Measurements from ENCODE around the gene IMMP2L. TPM values are rescaled to one million over a fixed set of nuclear protein-coding genes. Genes with fewer than 3 reads are reported as not detected.

IMMP2L gene
- total and polyA plus RNA-seq, 2 of the 13 experiments (the other 11 are each of a cell fraction or from before 2014, with no cell fraction given), result 7.8 to 16.9 TPM

GRCh38 chr7:111561904-111562732, at the start of gene IMMP2L (continued):
- TF ChIP-seq HIC2 (CRISPR knock-in tag; IDR thresholded peaks at IDR 0.05; ENCODE audit: low read depth) (no peak), ZNF7 (CRISPR knock-in tag; IDR thresholded peaks at IDR 0.05) (no peak), ZBTB20 (CRISPR knock-in tag; IDR thresholded peaks at IDR 0.05; ENCODE audit: borderline replicate concordance, low read depth) (peak; percentile 34; the same call in 1 of the 2 replicates), MYC (CRISPR knock-in tag; IDR thresholded peaks at IDR 0.05; ENCODE audit: borderline replicate concordance) (peak; percentile 86; the same call in 1 of the 2 replicates), YEATS4 (CRISPR knock-in tag; IDR thresholded peaks at IDR 0.05; ENCODE audit: borderline replicate concordance) (peak; percentile 87), SNAPC4 (CRISPR knock-in tag; IDR thresholded peaks at IDR 0.05) (no peak; the same call in 1 of the 2 replicates), ZNF589 (CRISPR knock-in tag; conservative IDR thresholded peaks at IDR 0.05) (no peak), ZNF430 (CRISPR knock-in tag; IDR thresholded peaks at IDR 0.05) (no peak), UBTF (CRISPR knock-in tag; IDR thresholded peaks at IDR 0.05) (peak; percentile 89), MTF1 (CRISPR knock-in tag; IDR thresholded peaks at IDR 0.05) (peak; percentile 23; the same call in 1 of the 2 replicates), ZNF562 (CRISPR knock-in tag; IDR thresholded peaks at IDR 0.05; ENCODE audit: borderline replicate concordance) (no peak), FOXA3 (CRISPR knock-in tag; IDR thresholded peaks at IDR 0.05) (no peak), FLYWCH1 (CRISPR knock-in tag; IDR thresholded peaks at IDR 0.05) (peak; percentile 83; the same call in 1 of the 2 replicates), ZIK1 (CRISPR knock-in tag; IDR thresholded peaks at IDR 0.05; ENCODE audit: borderline replicate concordance, low read depth) (peak; percentile 69; the same call in 1 of the 2 replicates), ZXDC (CRISPR knock-in tag; IDR thresholded peaks at IDR 0.05) (peak; percentile 47; the same call in 1 of the 2 replicates), CEBPG (CRISPR knock-in tag; IDR thresholded peaks at IDR 0.05) (no peak), ESRRA (CRISPR knock-in tag; IDR thresholded peaks at IDR 0.05; ENCODE audit: low read depth) (peak; percentile 21; the same call in 1 of the 2 replicates)

All from HepG2 (cell line).